Measurements from ENCODE around the gene LSM4. TPM values are rescaled to one million over a fixed set of nuclear protein-coding genes. Genes with fewer than 3 reads are reported as not detected.

LSM4 gene
- total and polyA plus RNA-seq, 2 donors (not counting 1 experiment from before 2014, with no cell fraction given) = 50.9 to 124 TPM

GRCh38 chr19:18339723-18340122, 16.8 kb upstream of the LSM4 start:
- H2AFZ ChIP-seq (ENCODE audit: low read length) = no peak overlapping the region
- DNase-seq (ENCODE audit: low read depth in 2 of 2) = no peak
- TF ChIP-seq CTCF (conservative IDR thresholded peaks at IDR 0.05 in 1 of 2, IDR thresholded peaks at IDR 0.05 in 1 of 2; ENCODE audit: low read depth in 1 of 2, low read length in 2 of 2) (peak; percentile 28 to 32), EZH2 (IDR thresholded peaks at IDR 0.05; ENCODE audit: low read length, missing control alignments) (no peak)

DNA sequence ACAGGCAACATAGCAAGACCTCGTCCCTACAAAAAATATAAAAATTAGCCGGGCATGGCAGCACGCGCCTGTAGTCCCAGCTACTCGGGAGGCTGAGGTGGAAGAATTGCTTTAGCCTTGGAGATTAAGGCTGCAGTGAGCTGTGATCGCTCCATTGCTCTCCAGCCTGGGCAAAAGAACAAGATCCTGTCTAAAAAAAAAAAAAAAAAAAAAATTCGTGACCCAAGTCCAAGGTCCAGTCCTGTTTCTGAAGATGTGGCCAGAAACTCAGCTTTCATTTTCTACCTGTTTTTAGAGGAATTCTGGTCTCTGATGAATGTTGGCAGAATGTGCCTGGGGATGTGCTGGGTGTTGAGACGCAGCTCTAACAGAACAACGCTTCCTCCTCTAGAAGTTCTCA, 15.7 kb upstream of the LSM4 start:
- Histone ChIP-seq H3K36me3 (ENCODE audit: control insufficient read depth, insufficient read depth, low read length) (peaks cover 2% of the 10 kb centered on the region), H3K4me1 (ENCODE audit: control insufficient read depth, extremely low read depth, insufficient read depth, low read length) (peaks cover 4% of the 10 kb centered on the region), H3K79me2 (ENCODE audit: control insufficient read depth, insufficient read depth, low read length) (no peaks in the 10 kb centered on the region), H4K20me1 (ENCODE audit: control insufficient read depth, extremely low read depth, insufficient read depth, low read length) (no peaks in the 10 kb centered on the region), H3K4me3 (replicated peaks in 1 of 4; ENCODE audit: control extremely low read depth in 1 of 4, insufficient read depth in 1 of 4, low read depth in 3 of 4, low read length in 4 of 4) (no peak overlapping the region), H3K27me3 (ENCODE audit: control insufficient read depth, insufficient read depth, low read length) (no peaks in the 10 kb centered on the region), H3K4me2 (ENCODE audit: extremely low read depth, insufficient read depth, low read length) (no peak overlapping the region), H3K9ac (ENCODE audit: insufficient read depth, low read length) (no peak overlapping the region), H3K27ac (ENCODE audit: insufficient read depth, low read length) (no peak overlapping the region), H3K9me3 (ENCODE audit: control insufficient read depth, insufficient read depth, low read depth, low read length) (no peaks in the 10 kb centered on the region), H2AFZ (ENCODE audit: low read length) (no peak overlapping the region)
- no peak for DNase-seq (ENCODE audit: low read depth in 2 of 2)
- TF ChIP-seq EZH2 (IDR thresholded peaks at IDR 0.05; ENCODE audit: low read length, missing control alignments) (no peak), CTCF (conservative IDR thresholded peaks at IDR 0.05 in 1 of 2, IDR thresholded peaks at IDR 0.05 in 1 of 2; ENCODE audit: low read depth in 1 of 2, low read length in 2 of 2) (no peak)

More at GRCh38 chr19:18339723-18340122, 16.8 kb upstream of the LSM4 start:
- no peaks in the 10 kb centered on the region for H3K79me2 ChIP-seq (ENCODE audit: control insufficient read depth, insufficient read depth, low read length)
- H3K4me2 ChIP-seq (ENCODE audit: extremely low read depth, insufficient read depth, low read length) = peak overlapping the region; percentile 73
- H4K20me1 ChIP-seq (ENCODE audit: control insufficient read depth, extremely low read depth, insufficient read depth, low read length) = no peaks in the 10 kb centered on the region
- H3K4me3 ChIP-seq (replicated peaks in 1 of 4; ENCODE audit: control extremely low read depth in 1 of 4, insufficient read depth in 1 of 4, low read depth in 3 of 4, low read length in 4 of 4) = peak overlapping the region in 2 of 4 experiments; percentile 64 to 89
- H3K9me3 ChIP-seq (ENCODE audit: control insufficient read depth, insufficient read depth, low read depth, low read length) = no peaks in the 10 kb centered on the region
- H3K36me3 ChIP-seq (ENCODE audit: control insufficient read depth, insufficient read depth, low read length) = peaks cover 2% of the 10 kb centered on the region
- H3K27me3 ChIP-seq (ENCODE audit: control insufficient read depth, insufficient read depth, low read length) = no peaks in the 10 kb centered on the region
- no peak overlapping the region for H3K9ac ChIP-seq (ENCODE audit: insufficient read depth, low read length)
- H3K27ac ChIP-seq (ENCODE audit: insufficient read depth, low read length) = no peak overlapping the region
- H3K4me1 ChIP-seq (ENCODE audit: control insufficient read depth, extremely low read depth, insufficient read depth, low read length) = peaks cover 6% of the 10 kb centered on the region

DNA sequence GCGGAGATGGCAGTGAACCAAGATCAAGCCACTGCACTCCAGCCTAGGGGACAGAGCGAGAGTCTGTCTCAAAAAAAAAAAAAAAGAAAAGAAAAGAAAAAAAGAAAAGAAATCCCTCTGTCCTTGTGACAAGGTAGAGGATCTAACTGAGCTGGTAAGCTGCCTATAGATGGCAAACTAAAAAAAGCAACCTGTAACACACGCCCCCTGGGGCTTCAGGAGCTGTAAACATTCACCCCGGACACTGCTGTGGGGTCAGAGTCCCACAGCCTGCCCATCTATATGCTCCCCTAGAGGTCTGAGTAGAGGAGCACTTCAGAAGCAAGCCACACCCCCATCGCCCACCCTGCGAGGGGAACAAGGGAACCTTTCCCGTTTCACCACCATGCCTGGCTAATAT, 13.2 kb upstream of the LSM4 start:
- no peaks in the 10 kb centered on the region for H3K4me1 ChIP-seq (ENCODE audit: control insufficient read depth, extremely low read depth, insufficient read depth, low read length)
- no peak overlapping the region for H3K27ac ChIP-seq (ENCODE audit: insufficient read depth, low read length)
- no peaks in the 10 kb centered on the region for H3K9me3 ChIP-seq (ENCODE audit: control insufficient read depth, insufficient read depth, low read depth, low read length)
- H3K27me3 ChIP-seq (ENCODE audit: control insufficient read depth, insufficient read depth, low read length) = no peaks in the 10 kb centered on the region
- no peaks in the 10 kb centered on the region for H3K36me3 ChIP-seq (ENCODE audit: control insufficient read depth, insufficient read depth, low read length)
- no peak overlapping the region for H2AFZ ChIP-seq (ENCODE audit: low read length)
- no peak for TF ChIP-seq EZH2 (IDR thresholded peaks at IDR 0.05; ENCODE audit: low read length, missing control alignments)
- no peak overlapping the region for H3K9ac ChIP-seq (ENCODE audit: insufficient read depth, low read length)
- no peak for DNase-seq (ENCODE audit: low read depth in 2 of 2)
- no peaks in the 10 kb centered on the region for H4K20me1 ChIP-seq (ENCODE audit: control insufficient read depth, extremely low read depth, insufficient read depth, low read length)
- no peaks in the 10 kb centered on the region for H3K79me2 ChIP-seq (ENCODE audit: control insufficient read depth, insufficient read depth, low read length)
- H3K4me2 ChIP-seq (ENCODE audit: extremely low read depth, insufficient read depth, low read length) = no peak overlapping the region
- no peak overlapping the region for H3K4me3 ChIP-seq (replicated peaks in 1 of 4; ENCODE audit: control extremely low read depth in 1 of 4, insufficient read depth in 1 of 4, low read depth in 3 of 4, low read length in 4 of 4)

All from fibroblast of lung (primary cell).